Activated CD4-positive, alpha-beta T cell treated with anti-CD3 and anti-CD28 coated beads for 36 hours (primary cell): ENCODE results near the gene VWA3A. TPM values are rescaled to one million over a fixed set of nuclear protein-coding genes. Genes with fewer than 3 reads are reported as not detected.
A peak's percentile ranks its signal among the peaks of the same experiment; 100 is the strongest.
"Not testable (repeated sequence)": the region's sequence is repeated elsewhere in the genome, so short reads cannot be mapped to it uniquely, and the experiment has no call there.

Source experiments
- ATAC-seq: fragments of 200-7000 bp; cut with Tn5 transposase; one replicate; pipeline ENCODE4 v1.10.0; 2021; ENCODE audit warnings: mild to moderate bottlenecking, moderate library complexity
- CTCF ChIA-PET: fragments of 350-600 bp; sonication (Branson Sonifier 250); formaldehyde crosslinking; loops from one replicate; lab custom pipeline; 2021; ENCODE audit warnings: antibody characterized with exemption; lab: Charles Lee
- POLR2A ChIA-PET: fragments of 350-600 bp; sonication (Branson Sonifier 250); formaldehyde crosslinking; loops from one replicate; lab custom pipeline; 2021; ENCODE audit warnings: antibody characterized with exemption, inconsistent platforms; lab: Charles Lee
- DNase-seq: peaks from one replicate; pipeline ENCODE4 v3.0.0-alpha.2; 2020
- H3K27ac Mint-ChIP-seq: one replicate; pipeline ENCODE4 v1.8.0; 2021; ENCODE audit warnings: mixed read lengths
- H3K27me3 Mint-ChIP-seq: one replicate; pipeline ENCODE4 v1.8.0; 2021; ENCODE audit warnings: mixed read lengths
- H3K36me3 Mint-ChIP-seq: one replicate; pipeline ENCODE4 v1.8.0; 2021; ENCODE audit warnings: low read depth, mixed read lengths
- H3K4me1 Mint-ChIP-seq: one replicate; pipeline ENCODE4 v1.8.0; 2021; ENCODE audit warnings: mixed read lengths
- H3K4me3 Mint-ChIP-seq: one replicate; pipeline ENCODE4 v1.8.0; 2021; ENCODE audit warnings: mild to moderate bottlenecking, moderate library complexity, mixed read lengths
- H3K9me3 Mint-ChIP-seq: one replicate; pipeline ENCODE4 v1.8.0; 2021; ENCODE audit warnings: low read depth, mixed read lengths
- intact Hi-C, 2 experiments: fragments of 100-400 bp; cut with DNase I in 1 of 2; cut with micrococcal nuclease in 1 of 2; formaldehyde crosslinking; loops; one replicate each; pipeline versions ENCODE4 v1.14.2 to v1.15.1; 2022 to 2024; cut with DNase I, micrococcal nuclease
- total RNA-seq, 2 experiments: library from RNA; stranded (reverse); gene quantifications; one replicate each; pipeline ENCODE4 v1.2.3, GENCODE V29; 2021

The VWA3A gene, protein sequence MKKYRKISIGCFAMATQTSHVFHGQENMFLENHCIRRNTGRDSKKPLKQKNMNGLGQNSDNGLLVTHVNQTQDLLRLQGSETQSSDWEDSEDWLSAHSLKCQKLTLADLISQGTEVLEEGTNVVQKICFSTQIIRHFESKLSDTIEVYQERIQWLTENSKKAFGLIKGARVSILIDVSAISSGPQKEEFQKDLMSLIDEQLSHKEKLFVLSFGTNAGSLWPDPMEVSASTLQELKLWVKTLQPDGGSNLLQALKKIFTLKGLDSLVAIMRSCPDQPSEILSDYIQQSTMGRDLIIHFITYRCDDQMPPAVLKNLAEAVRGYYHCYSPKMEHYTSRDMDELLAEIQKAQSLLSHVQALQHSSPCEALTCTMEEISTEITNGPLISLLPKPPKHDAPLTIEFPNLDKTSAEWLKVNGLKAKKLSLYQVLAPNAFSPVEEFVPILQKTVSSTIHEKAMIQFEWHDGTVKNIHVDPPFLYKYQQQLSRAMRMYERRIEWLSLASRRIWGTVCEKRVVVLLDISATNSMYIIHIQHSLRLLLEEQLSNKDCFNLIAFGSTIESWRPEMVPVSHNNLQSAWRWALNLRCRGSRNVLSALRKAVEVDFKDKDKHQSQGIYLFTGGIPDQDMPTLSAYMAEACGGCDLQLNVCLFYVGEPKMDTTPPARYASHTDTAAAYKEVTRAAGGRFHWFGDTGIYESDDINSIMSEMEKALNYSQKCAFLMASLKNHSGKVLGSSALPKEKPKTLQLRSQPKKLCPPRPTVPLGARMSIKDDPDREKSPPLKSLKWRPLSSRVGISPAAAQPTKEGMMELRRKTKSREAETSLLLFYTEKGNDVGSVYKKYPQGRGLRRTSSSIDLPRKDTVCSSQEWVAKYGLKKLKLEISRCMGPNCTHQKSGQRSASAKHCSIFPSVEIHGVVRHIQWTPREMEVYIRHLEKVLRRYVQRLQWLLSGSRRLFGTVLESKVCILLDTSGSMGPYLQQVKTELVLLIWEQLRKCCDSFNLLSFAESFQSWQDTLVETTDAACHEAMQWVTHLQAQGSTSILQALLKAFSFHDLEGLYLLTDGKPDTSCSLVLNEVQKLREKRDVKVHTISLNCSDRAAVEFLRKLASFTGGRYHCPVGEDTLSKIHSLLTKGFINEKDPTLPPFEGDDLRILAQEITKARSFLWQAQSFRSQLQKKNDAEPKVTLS
- under 1 TPM in 1 of 2 experiments, not detected in 1; 0.18 TPM for total RNA-seq

DNA sequence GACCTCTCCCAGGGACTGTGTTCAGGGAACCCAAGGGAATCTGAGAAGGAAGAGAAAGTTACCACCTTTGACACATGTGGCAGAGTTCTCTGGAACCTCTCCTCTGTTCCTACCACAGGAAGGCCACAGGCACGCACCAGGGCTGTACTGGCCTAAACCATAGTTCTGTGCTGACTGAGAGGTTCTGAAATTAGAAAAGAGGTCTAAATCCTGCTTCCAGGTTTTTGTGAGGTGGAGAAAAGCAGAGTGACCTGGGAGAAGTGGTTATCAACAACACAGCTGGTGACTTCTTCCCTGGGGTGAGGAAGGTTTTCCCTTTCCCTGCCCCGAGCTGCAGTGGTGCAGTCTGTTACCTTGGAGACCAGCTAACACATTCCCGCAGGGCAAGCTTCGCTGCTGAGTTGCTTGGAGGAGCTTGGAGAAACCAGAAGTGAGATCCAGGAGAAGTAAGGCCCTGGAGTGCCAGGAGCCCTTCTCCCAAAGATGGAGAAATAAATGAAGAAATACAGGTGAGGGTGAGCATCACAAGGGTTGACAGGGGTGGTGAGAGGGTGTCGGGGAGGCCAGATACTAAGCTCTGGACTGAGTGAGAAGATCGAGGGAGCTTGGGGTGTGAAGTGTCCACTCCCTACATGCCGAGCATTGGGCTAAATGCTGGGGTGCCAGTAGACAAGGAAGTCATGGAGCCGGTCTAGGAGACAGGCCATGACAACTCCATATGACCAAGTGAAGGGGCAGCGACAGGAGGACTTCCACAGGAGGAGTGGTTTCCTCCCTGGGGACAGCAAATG, at the start of gene VWA3A:
Gene VWA3A, plus strand, starts transcription at position 399 of the 791 bp plus-strand sequence. Its CDS starts 97 bp downstream, at position 496.
- H3K27me3 Mint-ChIP-seq, result peaks cover 4% of the 10 kb centered on the region
- H3K27ac Mint-ChIP-seq, result no peak within 1 kb of the TSS
- CTCF ChIA-PET, result interaction anchor here (1.4 to 2.2 kb wide), 2 partner anchors 14 to 83 kb away, joined by 3 to 13 read pairs; no protein-coding TSS in a partner anchor
- no peaks in the 10 kb centered on the region for H3K9me3 Mint-ChIP-seq
- no peak for DNase-seq
- ATAC-seq, result no peak
- H3K4me1 Mint-ChIP-seq, result no peaks in the 10 kb centered on the region
- no peak within 1 kb of the TSS for H3K4me3 Mint-ChIP-seq
- intact Hi-C loops, result no loop called here
- H3K36me3 Mint-ChIP-seq, result no peaks in the 10 kb centered on the region
- POLR2A ChIA-PET, result no interaction called here

GRCh38 chr16:22043882-22044281, 48.5 kb upstream of the VWA3A start:
- ATAC-seq, H3K4me3 Mint-ChIP-seq, DNase-seq, H3K27ac Mint-ChIP-seq, H3K36me3 Mint-ChIP-seq, H3K27me3 Mint-ChIP-seq, H3K4me1 Mint-ChIP-seq, POLR2A ChIA-PET, H3K9me3 Mint-ChIP-seq: not testable (repeated sequence)
- CTCF ChIA-PET, result interaction anchor here (1.3 kb wide), 1 partner anchor 34 kb away, joined by 6 read pairs; no protein-coding TSS in a partner anchor
- intact Hi-C loops, result loop anchor here in 1 of 2 experiments (2.0 kb wide), 1 partner anchor 21 kb away; no protein-coding TSS in a partner anchor

DNA sequence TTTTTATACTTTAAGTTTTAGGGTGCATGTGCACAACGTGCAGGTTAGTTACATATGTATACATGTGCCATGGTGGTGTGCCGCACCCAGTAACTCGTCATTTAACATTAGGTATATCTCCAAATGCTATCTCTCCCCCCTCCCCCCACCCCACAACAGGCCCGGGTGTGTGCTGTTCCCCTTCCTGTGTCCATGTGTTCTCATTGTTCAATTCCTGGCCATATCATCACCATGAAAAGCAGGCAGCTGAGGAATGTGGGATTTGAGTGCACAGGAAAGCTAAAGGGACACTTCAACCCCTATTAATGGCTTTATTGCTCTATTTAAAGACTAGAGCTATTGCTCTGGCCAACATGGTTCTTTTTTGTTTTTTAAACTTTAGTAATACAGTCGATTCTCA, 46.5 kb upstream of the VWA3A start:
- H3K9me3 Mint-ChIP-seq, H3K4me3 Mint-ChIP-seq, H3K27me3 Mint-ChIP-seq, ATAC-seq, DNase-seq, H3K27ac Mint-ChIP-seq, POLR2A ChIA-PET, H3K4me1 Mint-ChIP-seq, H3K36me3 Mint-ChIP-seq: not testable (repeated sequence)
- CTCF ChIA-PET, result interaction anchor here (0.6 kb wide), 1 partner anchor 182 kb away, joined by 3 read pairs; no protein-coding TSS in a partner anchor
- intact Hi-C loops, result loop anchor here in 1 of 2 experiments (2.0 kb wide), 1 partner anchor 19 kb away; no protein-coding TSS in a partner anchor

DNA sequence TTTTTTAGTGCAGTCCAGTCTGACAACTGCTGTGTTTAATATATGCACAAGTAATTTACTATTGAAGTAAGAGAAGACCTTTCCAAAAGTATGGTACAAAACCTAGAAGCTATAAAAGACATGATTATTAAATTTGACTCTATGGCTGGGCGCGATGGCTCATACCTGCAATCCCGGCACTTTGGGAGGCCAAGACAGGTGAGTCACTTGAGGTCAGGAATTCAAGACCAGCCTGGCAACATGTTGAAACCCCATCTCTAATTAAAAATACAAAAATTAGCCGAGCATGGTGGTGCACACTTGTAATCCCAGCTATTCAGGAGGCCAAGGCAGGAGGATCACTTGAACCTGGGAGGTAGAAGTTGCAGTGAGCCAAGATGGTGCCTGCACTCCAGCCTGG, 41.4 kb upstream of the VWA3A start:
- no peak overlapping the region for H3K27ac Mint-ChIP-seq
- CTCF ChIA-PET, result interaction anchor here (1.2 to 3.8 kb wide), 3 partner anchors 25 to 394 kb away, joined by 3 to 23 read pairs (median 4); no protein-coding TSS in a partner anchor
- intact Hi-C loops, result no loop called here
- ATAC-seq (no peak), DNase-seq (no peak)
- POLR2A ChIA-PET, result no interaction called here
- H3K36me3 Mint-ChIP-seq, result no peaks in the 10 kb centered on the region
- no peak overlapping the region for H3K4me3 Mint-ChIP-seq
- H3K27me3 Mint-ChIP-seq, result no peaks in the 10 kb centered on the region
- H3K9me3 Mint-ChIP-seq, result no peaks in the 10 kb centered on the region
- H3K4me1 Mint-ChIP-seq, result peaks cover 22% of the 10 kb centered on the region

GRCh38 chr16:22052980-22053379, 39.4 kb upstream of the VWA3A start:
- intact Hi-C loops, result no loop called here
- CTCF ChIA-PET, result interaction anchor here (0.7 kb wide), 1 partner anchor 110 kb away, joined by 3 read pairs; no protein-coding TSS in a partner anchor
- H3K36me3 Mint-ChIP-seq, result peaks cover 2% of the 10 kb centered on the region
- no peak for ATAC-seq
- H3K4me1 Mint-ChIP-seq, result peaks cover 22% of the 10 kb centered on the region
- no peak overlapping the region for H3K4me3 Mint-ChIP-seq
- no peak overlapping the region for H3K27ac Mint-ChIP-seq
- no peaks in the 10 kb centered on the region for H3K27me3 Mint-ChIP-seq
- no peak for DNase-seq
- POLR2A ChIA-PET, result interaction anchor here (0.6 kb wide), 1 partner anchor 18 kb away, joined by 3 read pairs; no protein-coding TSS in a partner anchor
- no peaks in the 10 kb centered on the region for H3K9me3 Mint-ChIP-seq

- intact Hi-C loops, result no loop called here
- Mint-ChIP-seq H3K4me3 (no peak overlapping the region), H3K27me3 (no peaks in the 10 kb centered on the region), H3K4me1 (peaks cover 28% of the 10 kb centered on the region), H3K9me3 (peaks cover 5% of the 10 kb centered on the region), H3K36me3 (peaks cover 9% of the 10 kb centered on the region), H3K27ac (no peak overlapping the region)
- DNase-seq, result no peak
- POLR2A ChIA-PET, result no interaction called here
- ATAC-seq, result peak; percentile 52
- CTCF ChIA-PET, result interaction anchor here (0.6 to 0.7 kb wide), 3 partner anchors 29 to 396 kb away, joined by 3 to 4 read pairs (median 3); no protein-coding TSS in a partner anchor
Observed at GRCh38 chr16:22053921-22054341, 38.4 kb upstream of the VWA3A start.

DNA sequence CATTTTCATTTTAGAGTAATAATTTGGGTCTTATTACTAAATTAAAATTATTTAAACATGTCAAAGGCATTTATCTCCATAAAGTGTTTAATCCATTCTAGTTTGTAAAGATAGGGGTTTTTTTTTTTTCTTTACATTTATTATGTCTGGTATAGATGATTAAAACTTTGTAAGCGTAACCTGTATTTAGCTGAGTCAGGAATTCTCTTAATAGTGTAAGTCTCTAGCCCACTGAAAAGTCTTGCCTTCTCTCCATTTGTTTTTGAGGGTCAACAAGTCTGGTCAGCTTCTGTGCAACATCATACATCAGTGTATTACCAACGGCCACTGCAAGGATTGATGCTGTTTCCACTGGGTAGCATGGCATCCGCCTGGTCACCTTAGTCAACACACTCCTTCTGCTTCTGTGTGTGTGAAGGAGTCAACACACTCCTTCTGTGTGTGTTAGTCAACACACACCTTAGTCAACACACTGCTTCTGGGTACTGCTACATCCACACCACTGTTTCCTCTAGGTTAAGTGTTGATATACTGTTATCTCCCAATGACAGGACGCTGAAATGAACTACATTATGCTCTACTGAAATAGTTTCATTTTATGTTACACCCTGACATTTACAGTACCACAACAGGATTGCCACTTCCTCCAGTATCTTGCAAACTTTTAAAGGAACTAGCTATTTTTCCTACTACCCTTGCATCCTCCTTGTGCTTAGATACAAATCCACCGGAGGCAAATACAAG, 37.3 kb upstream of the VWA3A start:
- Mint-ChIP-seq H3K27me3 (no peaks in the 10 kb centered on the region), H3K36me3 (peaks cover 13% of the 10 kb centered on the region), H3K4me1 (peaks cover 39% of the 10 kb centered on the region), H3K9me3 (peaks cover 9% of the 10 kb centered on the region), H3K27ac (peak overlapping the region; percentile 34), H3K4me3 (no peak overlapping the region)
- CTCF ChIA-PET, result interaction anchor here (0.7 to 1.7 kb wide), 7 partner anchors 17 to 134 kb away, joined by 3 to 9 read pairs (median 3); no protein-coding TSS in a partner anchor
- DNase-seq, result peak; percentile 27
- intact Hi-C loops, result no loop called here
- peak; percentile 88 for ATAC-seq
- POLR2A ChIA-PET, result no interaction called here

DNA sequence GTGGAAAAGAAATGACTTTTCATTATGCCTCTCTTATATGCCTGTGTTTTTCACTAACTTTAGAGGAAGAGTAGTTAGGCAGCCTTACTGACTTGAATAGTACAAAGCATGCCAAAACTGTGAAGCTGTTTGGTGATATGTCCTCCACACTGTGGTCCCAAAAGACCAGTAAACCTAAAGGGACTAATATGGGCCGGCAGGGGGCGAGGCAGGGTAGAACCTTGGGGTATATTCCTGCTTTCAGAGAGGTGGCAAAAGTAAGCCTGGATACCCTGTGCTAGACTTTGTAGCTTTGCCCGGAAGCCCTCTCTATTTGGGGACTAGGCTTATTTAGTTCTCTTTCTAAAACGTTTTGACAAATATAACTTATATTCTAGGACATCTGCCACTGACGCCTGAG, 36.5 kb upstream of the VWA3A start:
- Mint-ChIP-seq H3K4me3 (no peak overlapping the region), H3K9me3 (peaks cover 9% of the 10 kb centered on the region), H3K4me1 (peaks cover 47% of the 10 kb centered on the region), H3K27ac (no peak overlapping the region), H3K36me3 (peaks cover 15% of the 10 kb centered on the region), H3K27me3 (no peaks in the 10 kb centered on the region)
- POLR2A ChIA-PET, result no interaction called here
- ATAC-seq (no peak), DNase-seq (no peak)
- intact Hi-C loops, result no loop called here
- CTCF ChIA-PET, result interaction anchor here (0.7 to 1.7 kb wide), 8 partner anchors 14 to 133 kb away, joined by 3 to 9 read pairs (median 3); no protein-coding TSS in a partner anchor

DNA sequence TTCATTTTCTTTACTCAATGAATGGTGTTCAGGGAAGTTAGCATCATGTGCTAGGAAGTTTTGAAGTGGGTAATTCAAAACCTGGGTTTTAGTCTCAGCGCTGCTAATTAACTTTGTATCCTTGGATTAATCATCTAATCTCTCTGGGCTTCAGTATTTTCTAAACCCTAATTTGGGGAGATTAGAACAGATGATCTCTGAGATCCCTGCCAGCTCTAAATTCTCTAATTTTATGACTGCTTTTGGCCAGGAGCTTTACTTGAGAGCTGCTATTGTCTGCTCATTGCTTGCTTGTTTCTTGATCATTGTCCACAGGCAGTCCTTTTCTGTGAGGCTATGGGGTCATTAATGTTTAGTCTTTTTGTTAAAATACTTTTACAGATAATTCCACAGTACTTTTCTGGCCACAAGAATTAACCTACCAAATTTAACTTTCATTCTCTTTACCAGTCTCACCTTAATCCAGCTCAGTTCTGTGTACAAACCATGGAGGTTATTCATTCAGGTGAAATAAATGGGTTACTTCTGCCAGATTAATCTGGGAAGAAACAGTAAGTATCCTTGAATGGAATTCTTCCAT, 28.4 kb upstream of the VWA3A start:
- H3K27ac Mint-ChIP-seq, result no peak overlapping the region
- peaks cover 12% of the 10 kb centered on the region for H3K9me3 Mint-ChIP-seq
- CTCF ChIA-PET, result interaction anchor here (1.0 to 6.4 kb wide), 3 partner anchors 14 to 62 kb away, joined by 3 to 53 read pairs (median 8); no protein-coding TSS in a partner anchor
- intact Hi-C loops, result loop anchor here in 1 of 2 experiments (2.0 kb wide), 1 partner anchor 19 kb away; no protein-coding TSS in a partner anchor
- POLR2A ChIA-PET, result no interaction called here
- no peak for DNase-seq
- no peak for ATAC-seq
- H3K4me1 Mint-ChIP-seq, result peaks cover 22% of the 10 kb centered on the region
- H3K36me3 Mint-ChIP-seq, result peaks cover 25% of the 10 kb centered on the region
- H3K4me3 Mint-ChIP-seq, result no peak overlapping the region
- no peaks in the 10 kb centered on the region for H3K27me3 Mint-ChIP-seq
